Head of caudate nucleus (tissue), 42 donors: ENCODE results near the gene CTXND2.
"Not testable (repeated sequence)": the region's sequence is repeated elsewhere in the genome, so short reads cannot be mapped to it uniquely, and the experiment has no call there.

Source experiments
- DNase-seq, 42 donors: peaks; one replicate each; pipeline versions ENCODE4 v3.0.0 to v3.0.0-alpha.2; 2020 to 2021; ENCODE audit warnings: mixed read lengths in 7 of 42
- intact Hi-C: fragments of 100-400 bp; cut with DNase I; formaldehyde crosslinking; loops from one replicate; pipeline ENCODE4 v1.15.0; 2022

CTXND2 gene

GRCh38 chr1:150881331-150882070 is 5.4 kb upstream of the CTXND2 start:
- intact Hi-C loops = no loop called here
- no peak for DNase-seq

- DNase-seq, intact Hi-C loops: not testable (repeated sequence)
Measured at GRCh38 chr1:150883121-150883520, 3.8 kb upstream of the CTXND2 start.

GRCh38 chr1:150888727-150889126 is 1.8 kb downstream of the CTXND2 start:
- no peak for DNase-seq
- intact Hi-C loops = no loop called here

GRCh38 chr1:150890033-150890416 is 3.1 kb downstream of the CTXND2 start:
- DNase-seq = no peak
- intact Hi-C loops = no loop called here

- intact Hi-C loops = no loop called here
- DNase-seq = no peak
Measured at GRCh38 chr1:150893336-150893913, 6.5 kb downstream of the CTXND2 start.

GRCh38 chr1:150895618-150896017 is 8.7 kb downstream of the CTXND2 start:
- intact Hi-C loops = no loop called here
- peak in 3 of 42 donors; percentile 8 to 30 (median 27) for DNase-seq

- DNase-seq, intact Hi-C loops: not testable (repeated sequence)
Measured at GRCh38 chr1:150899795-150900194, 12.9 kb downstream of the CTXND2 start.

GRCh38 chr1:150902346-150902745 is 15.4 kb downstream of the CTXND2 start:
- no peak for DNase-seq
- intact Hi-C loops = no loop called here

GRCh38 chr1:150902751-150903150 is 15.8 kb downstream of the CTXND2 start:
- no peak for DNase-seq
- intact Hi-C loops = no loop called here

- intact Hi-C loops = no loop called here
- DNase-seq = no peak
Measured at GRCh38 chr1:150905301-150905700, 18.4 kb downstream of the CTXND2 start.

- DNase-seq = no peak
- intact Hi-C loops = no loop called here
Measured at GRCh38 chr1:150906329-150906728, 19.4 kb downstream of the CTXND2 start.

GRCh38 chr1:150906813-150907212 is 19.9 kb downstream of the CTXND2 start:
- DNase-seq = no peak
- intact Hi-C loops = no loop called here

GRCh38 chr1:150909585-150910180 is 22.7 kb downstream of the CTXND2 start:
- peak in 1 of 42 donors; percentile 12 for DNase-seq

GRCh38 chr1:150912623-150913022 is 25.7 kb downstream of the CTXND2 start:
- DNase-seq = no peak
- intact Hi-C loops = no loop called here

More at GRCh38 chr1:150909585-150910180, 22.7 kb downstream of the CTXND2 start:
- intact Hi-C loops = no loop called here

GRCh38 chr1:150917387-150917786 is 30.5 kb downstream of the CTXND2 start:
- DNase-seq = no peak
- intact Hi-C loops = no loop called here

- DNase-seq = peak in 41 of 42 donors; percentile 21 to 84 (median 67)
- intact Hi-C loops = loop anchor here (10.0 kb wide), 1 partner anchor 52 kb away; the partner anchor contains the start of gene CERS2
Measured at GRCh38 chr1:150922519-150922975, 35.6 kb downstream of the CTXND2 start.

GRCh38 chr1:150925080-150925479 is 38.1 kb downstream of the CTXND2 start:
- DNase-seq = peak in 11 of 42 donors; percentile 3 to 47 (median 24)
- intact Hi-C loops = loop anchor here (10.0 kb wide), 1 partner anchor 50 kb away; the partner anchor contains the start of gene CERS2

- DNase-seq = peak; percentile 80 to 97 (median 92)
- intact Hi-C loops = loop anchor here (10.0 kb wide), 1 partner anchor 49 kb away; the partner anchor contains the start of gene CERS2
Measured at GRCh38 chr1:150926097-150926741, 39.3 kb downstream of the CTXND2 start, which contains the start of gene SETDB1. Gene SETDB1, plus strand, starts transcription at chr1:150926363. Its CDS starts 1,352 bp downstream, at chr1:150927715.

GRCh38 chr1:150927624-150928023 is 40.7 kb downstream of the CTXND2 start:
- intact Hi-C loops = loop anchor here (10.0 kb wide), 1 partner anchor 47 kb away; the partner anchor contains the start of gene CERS2
- DNase-seq = no peak
